DOHH2 (cell line): ENCODE data around the gene SCO1.

Experiments used
- EZH2phosphoT487 ChIP-seq: fragments of 200-600 bp; sonication (generic); IDR thresholded peaks from 2 replicates; pipeline ENCODE4 v1.6.1; 2017; ENCODE audit warnings: borderline replicate concordance, mild to moderate bottlenecking, antibody characterized with exemption, low read length, moderate library complexity, mixed read lengths
- TF ChIP-seq, protein P1 (sequence below): fragments of 200-600 bp; sonication (generic); IDR thresholded peaks from one replicate; pipeline ENCODE4 v1.5.1; 2014; ENCODE audit warnings: antibody characterized with exemption, mild to moderate bottlenecking, low read depth, low read length; ENCODE audit not compliant: poor library complexity, severe bottlenecking

- TF ChIP-seq, protein P1, sequence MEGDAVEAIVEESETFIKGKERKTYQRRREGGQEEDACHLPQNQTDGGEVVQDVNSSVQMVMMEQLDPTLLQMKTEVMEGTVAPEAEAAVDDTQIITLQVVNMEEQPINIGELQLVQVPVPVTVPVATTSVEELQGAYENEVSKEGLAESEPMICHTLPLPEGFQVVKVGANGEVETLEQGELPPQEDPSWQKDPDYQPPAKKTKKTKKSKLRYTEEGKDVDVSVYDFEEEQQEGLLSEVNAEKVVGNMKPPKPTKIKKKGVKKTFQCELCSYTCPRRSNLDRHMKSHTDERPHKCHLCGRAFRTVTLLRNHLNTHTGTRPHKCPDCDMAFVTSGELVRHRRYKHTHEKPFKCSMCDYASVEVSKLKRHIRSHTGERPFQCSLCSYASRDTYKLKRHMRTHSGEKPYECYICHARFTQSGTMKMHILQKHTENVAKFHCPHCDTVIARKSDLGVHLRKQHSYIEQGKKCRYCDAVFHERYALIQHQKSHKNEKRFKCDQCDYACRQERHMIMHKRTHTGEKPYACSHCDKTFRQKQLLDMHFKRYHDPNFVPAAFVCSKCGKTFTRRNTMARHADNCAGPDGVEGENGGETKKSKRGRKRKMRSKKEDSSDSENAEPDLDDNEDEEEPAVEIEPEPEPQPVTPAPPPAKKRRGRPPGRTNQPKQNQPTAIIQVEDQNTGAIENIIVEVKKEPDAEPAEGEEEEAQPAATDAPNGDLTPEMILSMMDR, result no peak
- no peak for TF ChIP-seq EZH2phosphoT487
Measured at GRCh38 chr17:10666906-10667305, 30.4 kb downstream of the SCO1 start.
